C1 segment of cervical spinal cord (tissue), 14 donors: ENCODE results near the gene ZNF578.
"Not testable (repeated sequence)": the region's sequence is repeated elsewhere in the genome, so short reads cannot be mapped to it uniquely, and the experiment has no call there.

ENCODE experiments used
- DNase-seq, 14 donors: peaks; one replicate each; lab custom pipeline; 2025; lab: John Stamatoyannopoulos, UW

ZNF578 gene

DNA sequence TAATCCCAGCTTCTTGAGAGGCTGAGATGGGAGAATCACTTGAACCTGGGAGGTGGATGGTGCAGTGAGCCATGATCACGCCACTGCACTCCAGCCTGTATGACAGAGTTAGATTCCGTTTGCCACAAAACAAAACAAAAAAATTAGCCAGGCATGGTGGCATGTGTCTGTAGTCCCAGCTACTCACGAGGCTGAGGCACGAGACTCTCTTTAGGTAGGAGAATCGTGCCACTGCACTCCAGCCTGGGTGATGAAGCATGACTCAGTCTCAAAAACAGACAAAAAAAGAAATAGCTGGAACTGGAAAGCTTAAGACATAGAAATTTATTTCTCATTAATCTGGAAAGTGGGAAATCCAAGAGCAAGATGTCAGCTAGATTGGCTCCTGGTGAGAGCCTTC lies 53.9 kb downstream of the ZNF578 start:
- DNase-seq: no peak

DNA sequence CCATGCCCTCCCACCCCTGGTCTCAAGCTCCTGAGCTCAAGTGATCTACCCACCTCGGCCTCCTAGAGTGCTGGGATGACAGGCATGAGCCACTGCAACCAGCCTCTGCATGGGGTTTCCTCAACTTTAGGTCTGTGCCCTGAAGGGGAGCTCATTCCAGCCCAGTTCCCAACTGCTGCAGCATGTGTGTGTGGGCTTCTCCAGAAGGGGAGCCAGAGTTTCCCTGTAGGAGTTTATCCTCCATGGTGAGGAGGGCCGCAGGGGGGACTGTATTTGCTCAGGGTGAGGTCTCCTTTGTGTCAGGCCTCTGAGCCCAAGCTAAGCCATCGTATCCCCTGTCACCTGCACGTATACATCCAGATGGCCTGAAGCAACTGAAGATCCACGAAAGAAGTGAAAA lies 62.8 kb downstream of the ZNF578 start:
- no peak for DNase-seq

DNA sequence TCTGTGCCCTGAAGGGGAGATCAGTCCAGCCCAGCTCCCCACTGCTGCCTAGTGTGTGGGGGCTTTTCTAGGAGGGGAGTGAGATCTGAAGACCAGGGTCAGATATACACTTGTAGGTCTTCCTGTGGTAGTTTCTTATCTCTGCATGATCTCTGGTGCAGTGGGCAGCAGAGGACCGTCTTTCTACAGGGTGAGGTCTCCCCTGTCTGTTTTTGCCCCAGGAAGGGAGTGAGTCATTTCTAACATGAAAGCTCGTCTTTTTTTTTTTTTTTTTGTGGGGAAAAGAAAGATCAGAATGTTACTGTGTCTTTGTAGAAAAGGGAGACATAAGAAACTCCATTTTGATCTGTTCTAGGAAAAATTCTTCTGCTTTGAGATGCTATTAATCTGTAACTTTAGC lies 65.3 kb downstream of the ZNF578 start:
- DNase-seq: no peak

DNA sequence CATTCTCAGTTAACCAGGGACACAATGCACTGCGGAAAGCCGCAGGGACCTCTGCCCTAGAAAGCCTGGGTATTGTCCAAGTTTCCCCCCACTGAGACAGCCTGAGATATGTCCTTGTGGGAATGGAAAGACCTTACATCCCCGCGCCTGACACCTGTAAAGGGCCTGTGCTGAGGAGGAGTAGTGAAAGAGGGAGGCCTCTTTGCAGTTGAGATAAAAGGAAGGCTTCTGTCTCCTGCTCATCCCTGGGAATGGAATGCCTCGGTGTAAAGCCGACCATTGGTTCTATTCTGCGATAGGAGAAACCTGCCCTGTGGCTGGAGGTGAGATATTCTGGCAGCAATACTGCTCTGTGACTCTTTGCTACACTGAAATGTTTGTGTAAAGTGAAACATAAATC lies 65.8 kb downstream of the ZNF578 start:
- DNase-seq: not testable (repeated sequence)

DNA sequence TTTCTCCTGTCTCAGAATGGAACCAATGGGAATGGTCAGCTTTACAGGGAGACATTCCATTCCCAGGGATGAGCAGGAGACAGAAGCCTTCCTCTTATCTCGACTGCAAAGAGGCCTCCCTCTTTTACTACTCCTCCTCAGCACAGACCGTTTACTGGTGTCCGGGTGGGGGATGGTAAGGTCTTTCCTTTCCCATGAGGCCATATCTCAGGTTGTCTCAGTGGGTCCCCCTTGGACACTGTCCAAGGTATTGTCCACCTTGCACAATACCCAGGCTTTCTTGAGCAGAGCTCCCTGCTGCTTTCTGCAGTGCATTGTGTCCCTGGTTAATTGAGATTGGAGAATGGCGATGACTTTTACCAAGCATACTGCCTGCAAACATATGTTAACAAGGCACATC lies 66.7 kb downstream of the ZNF578 start:
- DNase-seq: no peak

DNA sequence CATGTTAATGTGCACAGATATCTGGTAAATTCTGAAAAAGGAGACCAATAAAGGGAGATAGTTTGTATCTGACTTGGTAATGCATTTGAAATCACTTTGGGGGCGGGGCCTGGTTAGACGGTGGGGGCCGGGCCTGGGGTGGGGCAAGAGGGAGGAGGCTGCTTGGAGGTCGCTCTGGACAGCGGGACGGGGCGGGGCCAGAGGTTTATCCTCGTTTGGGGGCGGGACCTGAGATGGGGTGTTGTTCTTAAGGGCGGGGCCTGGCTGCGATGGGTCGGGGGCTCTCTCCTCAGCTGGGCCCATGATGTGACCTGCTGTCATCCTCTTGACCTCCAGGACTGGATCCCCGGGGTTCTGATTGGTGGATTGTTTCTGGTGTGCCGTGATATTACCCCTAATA lies 69.2 kb downstream of the ZNF578 start:
- DNase-seq: no peak

DNA sequence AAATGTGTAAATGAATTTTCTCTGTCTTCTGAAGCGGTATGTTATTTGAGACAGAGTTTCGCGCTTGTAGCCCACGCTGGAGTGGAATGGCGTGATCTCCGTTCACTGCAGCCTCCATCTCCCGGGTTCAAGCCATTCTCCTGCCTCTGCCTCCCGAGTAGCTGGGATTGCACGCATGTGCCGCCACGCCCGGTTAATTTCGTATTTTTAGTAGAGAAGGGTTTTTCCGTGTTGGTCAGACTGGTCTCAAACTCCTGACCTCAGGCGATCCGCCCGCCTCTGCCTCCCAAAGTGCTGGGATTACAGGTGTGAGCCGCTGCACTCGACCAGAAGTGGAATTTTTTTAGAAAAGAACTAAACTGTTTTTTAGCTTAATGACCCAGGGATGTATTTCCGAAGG lies 70.7 kb downstream of the ZNF578 start:
- no peak for DNase-seq

DNA sequence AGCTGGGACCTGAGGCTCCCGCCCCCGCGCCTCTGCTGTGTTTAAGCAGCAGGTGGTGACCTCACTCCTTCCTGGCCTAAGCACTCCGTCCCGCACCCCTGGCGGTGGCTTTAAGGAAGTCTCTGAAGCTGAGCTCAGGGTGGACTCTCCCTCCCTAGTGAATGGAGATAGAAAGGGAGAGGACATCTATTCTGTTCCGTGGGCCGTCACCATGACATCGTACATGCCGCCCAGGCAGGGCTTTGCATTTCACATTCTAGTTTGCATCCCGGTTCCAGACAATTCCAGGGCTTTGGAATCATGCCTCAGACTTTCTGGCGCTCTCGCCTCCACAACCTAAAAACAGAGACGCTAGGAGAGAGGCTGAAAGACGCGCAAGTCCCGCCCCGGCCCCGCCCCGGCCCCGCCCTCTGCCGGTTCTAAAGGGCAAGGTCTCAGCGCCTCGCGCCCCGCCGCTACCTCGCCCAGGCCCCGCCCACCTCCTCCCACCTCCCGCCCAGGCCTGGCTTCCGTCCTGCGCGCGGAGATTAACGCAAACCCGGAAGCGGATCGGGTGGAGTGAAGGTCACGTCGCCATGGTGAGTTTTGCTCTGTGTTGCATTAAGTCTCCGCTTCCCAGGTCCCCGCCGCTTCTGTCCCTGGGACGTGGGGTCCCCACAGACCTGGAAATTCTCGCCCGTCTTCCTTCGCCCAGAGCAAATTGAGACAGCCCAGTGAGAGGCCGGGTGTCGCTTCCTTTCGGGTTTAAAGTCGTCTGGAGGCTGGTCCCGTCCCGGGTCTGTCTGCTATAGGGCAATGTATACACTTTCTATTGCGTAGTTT lies 74.0 kb downstream of the ZNF578 start, which contains the start of gene ZNF808:
TSS of gene ZNF808 (plus strand) at position 535 of the 822 bp plus-strand sequence. CDS start 15,617 bp downstream, outside the sequence.
- peak; percentile 54 to 97 (median 82) for DNase-seq

DNA sequence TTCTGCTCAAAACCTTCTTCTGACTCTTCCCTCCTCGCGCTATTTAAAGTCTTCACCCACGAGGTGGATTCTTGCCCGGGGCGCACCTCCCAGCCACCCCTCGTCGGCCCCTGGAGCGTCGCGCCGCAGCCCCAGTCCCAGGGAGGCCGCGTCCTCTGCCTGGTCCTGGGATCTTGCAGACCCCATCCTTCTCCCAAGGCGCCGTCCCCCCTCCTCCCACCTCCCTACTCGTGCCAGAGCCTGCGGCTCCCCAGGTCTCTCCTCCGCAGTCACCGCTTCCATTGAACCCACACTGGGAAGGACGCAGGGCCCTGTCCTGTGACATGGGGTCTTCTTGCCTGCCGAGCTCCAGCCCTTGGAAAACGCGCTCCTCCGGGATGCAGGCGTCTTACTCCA lies 74.6 kb downstream of the ZNF578 start:
- peak in 3 of 14 donors; percentile 7 to 39 (median 34) for DNase-seq

DNA sequence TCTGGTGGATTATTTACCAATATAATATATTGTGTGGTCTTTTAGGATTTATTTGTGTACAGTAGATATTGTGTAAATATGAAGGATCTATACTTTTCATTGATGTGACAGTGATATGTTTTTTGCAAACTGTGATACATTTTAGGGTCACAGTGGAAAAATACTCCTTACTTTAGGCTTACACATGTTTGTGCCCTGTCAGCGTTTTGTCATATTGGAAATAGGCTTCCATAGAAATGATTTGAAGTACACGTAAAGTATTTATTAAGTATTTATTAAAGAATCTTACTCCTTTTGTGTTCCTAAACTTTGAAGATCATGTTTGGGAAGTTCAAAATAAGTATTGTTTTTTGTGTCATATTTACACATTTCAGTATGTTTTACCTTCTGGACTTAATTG lies 79.1 kb downstream of the ZNF578 start:
- no peak for DNase-seq

DNA sequence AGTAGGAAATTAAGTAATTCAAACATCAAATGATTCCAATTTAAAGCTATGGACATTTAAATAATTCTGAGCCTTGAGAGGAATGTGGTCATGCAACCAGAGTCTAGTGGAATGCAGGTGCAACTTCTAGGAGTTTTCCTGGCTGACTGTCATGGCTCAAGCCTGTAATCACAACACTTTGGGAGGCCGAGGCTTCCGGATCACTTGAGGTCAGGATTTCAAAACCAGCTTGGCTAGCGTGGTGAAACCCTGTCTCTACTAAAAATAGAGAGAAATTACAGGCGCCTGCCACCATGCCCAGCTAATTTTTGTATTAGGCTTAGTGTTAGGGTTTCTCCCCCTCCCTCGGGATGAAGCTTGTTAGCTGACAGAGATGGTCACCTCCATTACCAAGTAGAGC lies 80.5 kb downstream of the ZNF578 start:
- no peak for DNase-seq

DNA sequence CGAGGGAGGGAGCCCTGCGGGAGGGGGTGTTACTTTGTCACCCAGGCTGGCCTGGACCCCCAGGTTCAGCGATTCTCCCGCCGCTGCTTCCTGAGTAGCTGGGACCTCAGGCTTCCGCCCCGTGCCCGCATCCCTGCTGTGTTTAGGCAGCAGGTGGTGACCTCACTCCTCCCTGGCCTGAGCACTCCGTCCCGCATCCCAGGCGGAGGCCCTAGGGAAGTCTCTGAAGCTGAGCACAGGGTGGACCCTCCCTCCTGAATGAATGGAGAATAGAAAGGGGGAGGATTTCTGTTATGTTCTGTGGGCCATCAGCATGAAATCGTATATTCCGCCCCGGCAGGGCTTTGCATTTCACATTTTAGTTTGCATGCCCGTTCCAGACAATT lies 82.0 kb downstream of the ZNF578 start:
- DNase-seq: peak in 1 of 14 donors; percentile 0

DNA sequence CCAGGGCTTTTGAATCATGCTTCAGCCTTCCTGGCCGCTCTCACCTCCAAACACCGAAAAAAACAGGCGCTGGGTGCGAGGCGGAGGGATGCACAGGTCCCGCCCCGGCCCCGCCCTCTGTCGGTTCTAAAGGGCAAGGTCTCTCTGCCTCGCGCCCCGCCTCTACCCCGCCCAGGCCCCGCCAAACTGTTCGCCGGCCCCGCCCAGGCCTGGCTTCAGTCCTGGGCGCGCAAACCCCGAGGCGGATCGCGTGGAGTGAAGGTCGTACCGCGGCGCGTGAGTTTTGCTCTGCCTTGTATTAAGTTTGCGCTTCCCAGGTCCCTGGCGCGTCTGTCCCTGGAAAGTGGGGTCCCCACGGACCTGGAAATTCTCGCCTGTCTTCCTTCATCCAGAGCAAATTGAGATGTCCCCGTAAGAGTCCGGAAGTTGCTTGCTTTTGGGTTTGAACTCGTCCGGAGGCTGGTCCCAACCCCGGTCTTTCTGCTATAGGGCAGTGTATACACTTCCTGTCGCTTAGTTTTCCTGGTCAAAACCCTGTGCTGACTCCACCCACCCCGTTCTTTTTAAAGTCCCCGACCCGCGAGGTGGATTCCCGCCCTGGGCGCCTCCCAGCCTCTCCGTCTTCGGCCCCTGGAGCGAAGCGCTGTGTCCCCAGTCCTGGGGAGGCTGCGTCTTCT lies 82.6 kb downstream of the ZNF578 start:
- peak in 11 of 14 donors; percentile 4 to 90 (median 37) for DNase-seq

DNA sequence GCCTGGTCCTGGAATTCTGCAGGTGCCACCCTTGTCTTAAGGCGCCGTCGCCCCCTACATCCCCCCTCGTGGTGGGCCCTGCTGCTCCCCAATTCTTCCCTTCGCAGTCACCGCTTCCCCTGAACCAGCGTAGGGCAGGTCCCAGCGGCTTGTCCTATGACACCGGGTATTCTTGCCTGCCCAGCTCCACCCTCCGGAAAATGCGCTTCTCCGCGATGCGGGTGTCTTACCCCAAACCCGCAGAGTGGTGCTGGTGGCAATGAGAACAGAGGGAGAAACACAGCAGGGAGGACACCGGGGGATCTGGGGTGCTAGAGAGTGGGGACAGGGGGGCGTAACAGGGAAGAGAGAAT lies 83.1 kb downstream of the ZNF578 start:
- peak in 3 of 14 donors; percentile 10 to 51 (median 14) for DNase-seq

DNA sequence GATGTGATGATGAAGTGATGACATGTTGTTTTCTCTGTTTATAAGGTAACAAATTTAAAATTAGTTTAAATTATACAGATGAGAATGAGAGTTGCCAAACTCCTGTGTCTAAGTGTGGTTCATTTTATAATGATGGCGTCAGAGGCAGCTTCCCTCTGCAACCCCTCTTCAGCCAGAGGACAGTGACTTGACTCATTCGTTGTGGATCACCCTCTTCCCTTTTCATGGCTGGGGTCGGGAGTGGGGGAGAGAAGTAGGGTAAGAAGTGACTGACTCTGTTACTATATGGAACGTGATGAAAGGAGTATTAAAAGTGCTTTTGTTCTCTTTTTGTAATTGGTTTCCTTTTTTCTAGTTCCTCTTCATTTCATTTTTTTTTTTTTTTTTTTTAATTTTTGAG lies 85.5 kb downstream of the ZNF578 start:
- not testable (repeated sequence) for DNase-seq

DNA sequence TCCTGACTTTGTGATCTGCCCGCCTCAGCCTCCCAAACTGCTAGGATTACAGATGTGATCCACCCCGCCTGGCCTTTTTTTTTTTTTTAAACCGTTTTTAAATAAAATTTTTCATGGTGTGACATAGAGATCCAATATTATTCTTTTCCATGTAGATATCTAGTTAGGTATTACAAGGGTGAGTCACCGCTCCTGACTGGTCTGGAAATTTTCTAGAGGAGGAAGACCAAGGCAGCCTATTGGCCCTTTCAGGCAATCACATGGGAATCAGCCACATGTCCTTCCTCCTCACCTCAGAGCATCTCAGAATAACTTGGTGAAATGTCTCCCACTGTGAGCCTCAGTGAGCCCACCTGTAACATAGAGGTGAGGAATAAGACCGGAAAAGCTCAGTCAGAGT lies 87.8 kb downstream of the ZNF578 start:
- not testable (repeated sequence) for DNase-seq

DNA sequence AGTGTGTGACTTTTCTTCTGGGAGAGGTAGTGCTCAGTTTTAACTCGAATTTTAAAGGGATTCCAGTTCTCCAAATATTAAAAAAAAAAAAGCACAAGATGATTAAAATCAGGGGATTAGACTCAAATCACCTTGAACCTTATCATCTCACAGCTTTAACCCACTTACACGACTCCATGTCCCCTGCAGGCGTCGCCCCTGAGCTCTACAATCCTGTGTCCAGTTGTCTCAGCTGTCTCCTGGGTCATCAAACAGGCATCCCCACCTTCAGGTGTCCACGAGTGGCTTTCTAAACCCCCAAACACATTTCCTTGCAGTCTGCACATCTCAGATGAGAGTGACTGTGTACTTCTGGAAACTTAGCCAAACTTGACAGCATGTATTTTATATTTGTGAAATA lies 88.3 kb downstream of the ZNF578 start:
- no peak for DNase-seq

DNA sequence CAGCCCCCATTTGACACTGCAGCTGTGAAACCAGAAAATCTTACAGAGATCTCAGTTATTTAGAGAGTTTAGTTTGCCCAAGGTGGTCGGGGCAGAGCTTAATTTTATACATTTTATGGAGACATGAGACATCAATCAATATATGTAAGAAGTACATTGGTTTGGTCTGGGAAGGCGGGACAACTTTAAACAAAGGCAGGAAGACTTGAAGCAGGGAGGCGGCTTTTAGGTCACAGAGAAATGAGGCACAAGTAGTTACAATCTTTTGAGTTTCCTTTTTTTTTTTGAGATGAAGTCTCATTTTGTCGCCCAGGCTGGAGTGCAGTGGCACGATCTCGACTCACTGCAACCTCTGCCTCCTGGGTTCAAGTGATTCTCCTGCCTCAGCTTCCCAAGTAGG lies 89.2 kb downstream of the ZNF578 start:
- DNase-seq: not testable (repeated sequence)

DNA sequence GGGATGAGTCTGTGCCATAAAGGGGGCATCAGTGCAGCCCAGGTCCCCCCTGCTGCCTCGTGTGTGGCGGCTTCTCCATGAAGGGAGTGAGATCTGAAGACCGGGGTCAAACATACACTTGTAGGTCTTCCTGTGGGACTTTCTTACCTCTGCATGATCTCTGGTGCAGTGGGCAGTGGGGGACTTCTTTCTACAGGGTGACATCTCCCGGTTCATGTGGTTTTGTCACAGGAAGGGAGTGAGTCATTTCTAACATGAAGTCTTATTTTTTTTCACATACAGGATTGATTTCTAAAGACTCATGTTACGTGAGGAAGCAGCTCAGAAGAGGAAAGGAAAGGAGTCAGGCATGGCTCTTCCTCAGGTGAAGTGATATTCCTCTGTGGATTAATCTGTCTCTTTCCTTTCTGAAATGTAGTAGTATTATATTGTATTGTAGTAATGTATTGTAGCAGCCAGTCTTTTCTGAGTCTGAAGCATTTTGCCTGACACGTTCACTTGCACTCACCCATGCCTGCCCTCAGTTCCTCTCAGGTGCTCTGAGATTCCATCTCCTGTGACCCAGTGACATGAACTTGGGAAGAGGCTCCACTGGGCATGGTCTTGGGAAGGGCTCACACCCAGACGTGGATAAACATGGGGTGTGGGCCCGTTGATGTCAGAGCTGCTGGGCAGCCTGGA lies 89.8 kb downstream of the ZNF578 start:
- DNase-seq: no peak

DNA sequence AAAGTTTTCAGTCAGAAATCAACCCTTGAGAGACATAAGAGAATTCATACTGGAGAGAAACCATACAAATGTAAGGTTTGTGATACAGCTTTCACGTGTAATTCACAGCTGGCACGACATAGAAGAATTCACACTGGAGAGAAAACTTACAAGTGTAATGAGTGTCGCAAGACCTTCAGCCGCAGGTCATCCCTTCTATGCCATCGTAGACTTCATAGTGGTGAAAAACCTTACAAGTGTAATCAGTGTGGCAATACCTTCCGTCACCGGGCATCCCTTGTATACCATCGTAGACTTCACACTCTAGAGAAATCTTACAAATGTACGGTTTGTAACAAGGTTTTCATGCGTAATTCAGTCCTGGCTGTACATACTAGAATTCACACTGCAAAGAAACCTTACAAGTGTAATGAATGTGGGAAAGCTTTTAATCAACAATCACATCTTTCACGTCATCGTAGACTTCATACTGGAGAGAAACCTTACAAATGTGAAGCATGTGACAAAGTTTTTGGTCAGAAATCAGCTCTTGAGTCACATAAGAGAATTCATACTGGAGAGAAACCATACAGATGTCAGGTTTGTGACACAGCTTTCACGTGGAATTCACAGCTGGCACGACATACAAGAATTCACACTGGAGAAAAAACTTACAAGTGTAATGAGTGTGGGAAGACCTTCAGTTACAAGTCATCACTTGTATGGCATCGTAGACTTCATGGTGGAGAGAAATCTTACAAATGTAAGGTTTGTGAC lies 101.0 kb downstream of the ZNF578 start:
- DNase-seq: no peak

DNA sequence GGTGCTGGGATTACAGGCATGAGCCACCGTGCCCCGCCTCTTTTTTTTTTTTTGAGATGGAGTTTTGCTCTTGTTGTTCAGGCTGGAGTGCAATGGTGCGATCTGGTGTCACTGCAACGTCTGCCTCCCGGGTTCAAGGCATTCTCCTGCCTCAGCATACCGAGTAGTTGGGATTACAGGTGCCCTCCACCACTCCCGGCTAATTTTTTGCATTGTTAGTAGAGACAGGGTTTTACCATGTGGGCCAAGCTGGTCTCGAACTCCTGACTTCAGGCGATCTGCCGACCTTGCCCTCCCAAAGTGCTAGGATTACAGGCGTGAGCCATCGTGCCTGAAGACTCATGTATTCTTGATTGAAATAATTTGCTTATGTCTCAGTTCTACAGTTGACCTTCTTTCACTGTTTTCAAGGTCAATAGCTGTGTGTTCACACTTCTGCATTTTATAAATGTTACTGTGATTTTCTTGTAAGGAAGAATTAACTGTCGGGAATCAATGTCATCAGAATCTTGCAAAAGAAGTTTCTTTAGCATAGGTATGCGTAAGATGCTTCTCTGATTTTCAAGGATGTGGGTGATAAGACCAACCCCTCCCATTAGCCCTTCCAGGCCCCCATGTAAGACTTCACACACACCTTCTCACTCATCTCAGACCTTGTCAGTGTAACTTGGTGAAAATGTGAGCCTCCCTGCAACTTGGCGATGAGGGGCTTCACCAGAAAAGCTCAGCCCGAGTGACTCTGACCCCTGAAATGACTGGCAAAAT lies 104.1 kb downstream of the ZNF578 start:
- DNase-seq: no peak
